GM18858 (cell line): ENCODE results near the gene PRPS1.
A peak's percentile ranks its signal among the peaks of the same experiment; 100 is the strongest.
"Not testable (repeated sequence)": the region's sequence is repeated elsewhere in the genome, so short reads cannot be mapped to it uniquely, and the experiment has no call there.

Source experiments
- ATAC-seq: cut with Tn5 transposase; IDR thresholded peaks from one replicate; pipeline ENCODE4 v1.9.1; 2021; ENCODE audit not compliant: unreplicated experiment

The PRPS1 gene

GRCh38 chrX:107629540-107629909 is 1.2 kb downstream of the PRPS1 start:
- ATAC-seq: no peak

- no peak for ATAC-seq
These were observed 1.9 kb downstream of the PRPS1 start for GRCh38 chrX:107630031-107630689.

GRCh38 chrX:107632346-107632745 is 4.0 kb downstream of the PRPS1 start:
- no peak for ATAC-seq

GRCh38 chrX:107646735-107647134 is 18.4 kb downstream of the PRPS1 start:
- ATAC-seq: no peak

GRCh38 chrX:107648332-107648731 is 20.0 kb downstream of the PRPS1 start:
- no peak for ATAC-seq

- no peak for ATAC-seq
These were observed 26.2 kb downstream of the PRPS1 start for GRCh38 chrX:107654566-107654871.

GRCh38 chrX:107654872-107655761 is 26.8 kb downstream of the PRPS1 start:
- peak; percentile 68 for ATAC-seq

- no peak for ATAC-seq
These were observed 28.7 kb downstream of the PRPS1 start for GRCh38 chrX:107656978-107657377.

- ATAC-seq: no peak
These were observed 30.4 kb downstream of the PRPS1 start for GRCh38 chrX:107658660-107659059.

GRCh38 chrX:107659286-107659685 is 31.0 kb downstream of the PRPS1 start:
- no peak for ATAC-seq

GRCh38 chrX:107659768-107660167 is 31.5 kb downstream of the PRPS1 start:
- no peak for ATAC-seq

- ATAC-seq: no peak
These were observed 33.8 kb downstream of the PRPS1 start for GRCh38 chrX:107662145-107662544.

GRCh38 chrX:107662824-107663223 is 34.5 kb downstream of the PRPS1 start:
- ATAC-seq: no peak

GRCh38 chrX:107666931-107667330 is 38.6 kb downstream of the PRPS1 start:
- no peak for ATAC-seq

- ATAC-seq: no peak
These were observed 39.1 kb downstream of the PRPS1 start for GRCh38 chrX:107667426-107667825.

- ATAC-seq: not testable (repeated sequence)
These were observed 40.4 kb downstream of the PRPS1 start for GRCh38 chrX:107668710-107669109.

- ATAC-seq: no peak
These were observed 41.0 kb downstream of the PRPS1 start for GRCh38 chrX:107669261-107669660.

GRCh38 chrX:107669885-107670628 is 41.7 kb downstream of the PRPS1 start:
- ATAC-seq: no peak

- not testable (repeated sequence) for ATAC-seq
These were observed 42.9 kb downstream of the PRPS1 start for GRCh38 chrX:107671256-107671655.

- no peak for ATAC-seq
These were observed 44.7 kb downstream of the PRPS1 start for GRCh38 chrX:107672955-107673378.

- no peak for ATAC-seq
These were observed 45.1 kb downstream of the PRPS1 start for GRCh38 chrX:107673431-107673830.
